Endothelial cell (in vitro differentiated cells): Measurements from ENCODE around the gene MTRF1. TPM values are rescaled to one million over a fixed set of nuclear protein-coding genes. Genes with fewer than 3 reads are reported as not detected.

Experiments
- DNase-seq: peaks from one replicate; pipeline ENCODE4 v3.0.0; 2021; ENCODE audit warnings: low spot score
- H3K27ac Mint-ChIP-seq: one replicate; pipeline ENCODE4 v1.8.0; 2021; ENCODE audit warnings: mixed read lengths, inconsistent platforms; ENCODE audit not compliant: unreplicated experiment
- H3K27me3 Mint-ChIP-seq: one replicate; pipeline ENCODE4 v1.8.0; 2021; ENCODE audit warnings: mild to moderate bottlenecking, moderate library complexity, mixed read lengths, inconsistent platforms; ENCODE audit not compliant: unreplicated experiment
- H3K36me3 Mint-ChIP-seq: one replicate; pipeline ENCODE4 v1.8.0; 2021; ENCODE audit warnings: mild to moderate bottlenecking, low read depth, mixed read lengths, inconsistent platforms; ENCODE audit not compliant: unreplicated experiment
- H3K4me1 Mint-ChIP-seq: one replicate; pipeline ENCODE4 v1.8.0; 2021; ENCODE audit warnings: mild to moderate bottlenecking, mixed read lengths, inconsistent platforms; ENCODE audit not compliant: unreplicated experiment
- H3K4me3 Mint-ChIP-seq: one replicate; pipeline ENCODE4 v1.8.0; 2021; ENCODE audit warnings: mild to moderate bottlenecking, mixed read lengths, inconsistent platforms; ENCODE audit not compliant: unreplicated experiment
- H3K9me3 Mint-ChIP-seq: one replicate; pipeline ENCODE4 v1.8.0; 2021; ENCODE audit warnings: mixed read lengths, inconsistent platforms; ENCODE audit not compliant: unreplicated experiment
- CTCF ChIP-seq: fragments of 200-600 bp; sonication (generic); IDR thresholded peaks from one replicate; pipeline ENCODE4 v1.5.0; 2021; ENCODE audit warnings: antibody characterized with exemption; ENCODE audit not compliant: unreplicated experiment
- total RNA-seq: library from RNA; stranded (reverse); fragmentation: NEBNext Ultra II Directional; extraction: Animal tissue kit (Norgen Biotek cat#: 25700); gene quantifications from one replicate; pipeline ENCODE4 v1.2.1, GENCODE V29; 2021; ENCODE audit not compliant: unreplicated experiment

MTRF1 gene
- total RNA-seq, 1 donor from 2014 or later: 10.1 TPM

- Mint-ChIP-seq H3K36me3 (no peaks in the 10 kb centered on the region), H3K4me3 (peak within 1 kb of the TSS; percentile 97), H3K4me1 (peaks cover 14% of the 10 kb centered on the region), H3K27me3 (peaks cover 2% of the 10 kb centered on the region), H3K27ac (peak within 1 kb of the TSS; percentile 58), H3K9me3 (no peaks in the 10 kb centered on the region)
- no peak for TF ChIP-seq CTCF
- DNase-seq: peak; percentile 94
These were observed 47.6 kb upstream of the MTRF1 start, which contains the start of gene NAA16 for GRCh38 chr13:41310963-41311405. TSS of gene NAA16 (plus strand) at chr13:41311267. CDS start at chr13:41311529, 262 bp downstream.

- H3K9me3 Mint-ChIP-seq: no peaks in the 10 kb centered on the region
- no peak overlapping the region for H3K4me3 Mint-ChIP-seq
- peaks cover 2% of the 10 kb centered on the region for H3K27me3 Mint-ChIP-seq
- H3K36me3 Mint-ChIP-seq: no peaks in the 10 kb centered on the region
- no peak for TF ChIP-seq CTCF
- DNase-seq: no peak
- peaks cover 10% of the 10 kb centered on the region for H3K4me1 Mint-ChIP-seq
- H3K27ac Mint-ChIP-seq: no peak overlapping the region
These were observed 44.7 kb upstream of the MTRF1 start for GRCh38 chr13:41307884-41308640.

DNA sequence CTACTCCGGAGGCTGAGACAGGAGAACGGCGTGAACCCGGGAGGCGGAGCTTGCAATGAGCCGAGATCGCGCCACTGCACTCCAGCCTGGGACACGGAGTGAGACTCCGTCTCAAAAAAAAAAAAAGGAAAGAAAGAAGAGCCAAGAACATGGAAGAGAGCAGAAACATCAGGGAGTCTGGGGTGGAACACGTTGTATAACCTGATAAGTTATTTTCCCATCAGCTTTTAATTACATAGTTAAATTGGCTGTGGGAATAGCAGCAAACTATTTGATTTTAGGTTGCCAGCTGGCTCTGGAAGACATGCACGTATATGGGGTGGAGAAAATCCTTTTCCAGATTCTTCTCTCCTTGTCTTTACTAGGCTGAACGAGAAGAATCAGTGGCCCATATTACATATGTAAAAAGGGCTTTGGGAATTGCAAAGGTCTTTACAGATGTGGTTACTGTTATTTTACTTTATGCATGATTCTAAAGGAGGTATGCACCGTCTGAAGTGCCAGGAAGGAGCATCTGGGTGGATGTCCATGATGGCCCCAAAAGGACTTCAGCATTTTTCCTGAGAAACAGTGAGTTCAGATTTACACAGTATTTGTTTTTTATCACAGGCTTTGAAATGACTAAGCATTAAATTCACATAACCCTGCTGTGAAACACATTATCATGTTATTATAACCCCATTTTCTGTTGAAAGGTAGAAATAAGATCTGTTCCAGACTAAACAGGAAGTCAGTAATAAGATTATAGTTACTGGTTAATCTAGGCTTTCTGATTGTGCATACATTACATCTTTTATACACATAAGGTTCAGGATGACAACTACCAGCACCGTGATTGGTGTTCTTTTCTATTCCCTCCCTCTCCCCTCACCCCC lies 43.1 kb upstream of the MTRF1 start:
- no peak for TF ChIP-seq CTCF
- no peak overlapping the region for H3K27ac Mint-ChIP-seq
- H3K9me3 Mint-ChIP-seq: no peaks in the 10 kb centered on the region
- H3K36me3 Mint-ChIP-seq: no peaks in the 10 kb centered on the region
- H3K4me1 Mint-ChIP-seq: peaks cover 6% of the 10 kb centered on the region
- H3K4me3 Mint-ChIP-seq: no peak overlapping the region
- no peak for DNase-seq
- peaks cover 4% of the 10 kb centered on the region for H3K27me3 Mint-ChIP-seq

DNA sequence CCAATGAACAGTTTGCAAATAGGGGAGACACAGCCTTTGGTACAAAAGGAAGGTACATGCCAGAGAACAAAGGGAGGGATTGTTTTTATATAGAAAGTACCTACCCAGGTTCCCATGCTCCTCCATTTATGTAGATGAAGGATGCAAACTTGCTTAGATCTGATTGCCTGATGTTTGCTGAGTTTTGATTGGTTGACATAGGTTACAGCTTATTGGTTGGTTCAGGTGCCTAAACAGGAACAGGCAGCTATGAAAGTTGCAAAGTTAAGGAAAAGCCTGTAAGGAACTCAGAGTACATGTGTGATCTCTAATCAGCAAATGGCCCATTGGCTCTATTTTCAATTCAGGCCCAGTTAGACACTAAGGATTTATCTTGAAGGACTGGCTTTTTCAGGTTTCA lies 41.2 kb upstream of the MTRF1 start:
- peaks cover 2% of the 10 kb centered on the region for H3K4me1 Mint-ChIP-seq
- no peak overlapping the region for H3K4me3 Mint-ChIP-seq
- H3K9me3 Mint-ChIP-seq: no peaks in the 10 kb centered on the region
- no peak for DNase-seq
- no peak overlapping the region for H3K27ac Mint-ChIP-seq
- no peak for TF ChIP-seq CTCF
- H3K27me3 Mint-ChIP-seq: peaks cover 6% of the 10 kb centered on the region
- H3K36me3 Mint-ChIP-seq: no peaks in the 10 kb centered on the region
